ENCODE measurements around the gene PLCB1. TPM values are rescaled to one million over a fixed set of nuclear protein-coding genes. Genes with fewer than 3 reads are reported as not detected.

The PLCB1 gene
- total RNA-seq, 2 donors from 2014 or later: 16.9 to 20.8 TPM

DNA sequence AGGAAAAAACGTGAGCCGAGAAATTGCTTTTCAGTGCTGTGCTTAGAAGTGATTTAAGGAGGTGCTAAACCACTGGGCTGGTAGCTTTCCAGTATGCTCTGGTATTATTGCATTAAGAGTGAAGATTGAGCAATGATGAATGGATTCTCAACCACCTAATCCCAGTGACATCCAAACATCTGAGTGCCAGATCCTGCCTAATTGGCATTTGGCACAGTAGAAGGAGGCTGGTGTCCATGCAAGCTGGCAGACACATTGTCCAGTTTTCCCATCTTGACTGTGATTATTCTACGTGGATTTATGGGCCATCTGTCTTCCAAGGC, 538.8 kb downstream of the PLCB1 start:
- DNase-seq (ENCODE audit: low spot score): no peak
- intact Hi-C loops (cut with DNase I): no loop called here

DNA sequence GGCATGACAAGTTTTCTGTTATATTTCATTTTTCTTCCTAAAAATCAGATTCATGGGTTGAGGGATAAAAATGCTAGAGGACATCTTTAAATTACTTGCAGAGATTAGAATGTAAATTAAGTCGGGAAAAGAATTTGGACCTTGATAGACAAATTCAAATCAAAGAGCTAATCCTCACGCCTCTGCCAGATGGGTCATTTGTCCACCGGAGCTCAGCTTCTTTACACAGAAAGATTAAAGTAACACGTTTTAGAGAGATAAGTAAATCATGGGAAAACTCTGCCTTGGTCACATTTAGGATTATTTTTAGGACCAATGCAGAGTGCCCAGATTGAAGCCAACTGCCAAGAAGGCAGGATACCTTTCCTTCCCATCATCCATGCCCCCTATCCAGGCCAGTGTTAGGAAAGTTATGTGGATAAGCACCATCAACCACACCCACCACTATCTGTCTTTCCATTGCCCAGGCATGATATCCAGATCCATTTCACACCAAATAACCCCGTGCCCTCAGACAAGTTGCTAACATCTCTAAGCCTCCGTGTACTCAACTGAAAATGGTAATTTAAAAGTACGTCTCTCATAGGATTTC, 539.4 kb downstream of the PLCB1 start:
- DNase-seq (ENCODE audit: low spot score): no peak
- intact Hi-C loops (cut with DNase I): no loop called here

GRCh38 chr20:8673116-8673515, 541.0 kb downstream of the PLCB1 start:
- DNase-seq (ENCODE audit: low spot score): no peak
- intact Hi-C loops (cut with DNase I): no loop called here

DNA sequence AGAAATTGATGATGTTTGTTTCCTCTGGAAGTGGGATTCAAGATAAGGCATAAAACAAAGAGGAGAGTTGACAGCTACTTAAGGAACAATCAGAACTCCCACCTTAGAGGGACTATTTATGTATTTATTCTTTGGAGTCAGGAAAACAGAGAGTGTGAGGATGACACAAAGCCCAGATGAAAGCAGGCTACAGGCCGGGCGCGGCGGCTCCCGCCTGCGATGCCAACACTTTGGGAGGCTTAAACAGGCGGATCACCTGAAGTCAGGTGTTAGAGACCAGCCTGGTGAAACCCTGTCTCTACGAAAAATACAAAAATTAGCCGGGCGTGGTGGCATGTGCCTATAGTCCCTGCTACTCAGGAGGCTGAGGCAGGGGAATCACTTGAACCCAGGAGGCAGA, 543.8 kb downstream of the PLCB1 start:
- intact Hi-C loops (cut with DNase I): no loop called here
- no peak for DNase-seq (ENCODE audit: low spot score)

- intact Hi-C loops (cut with DNase I): no loop called here
- no peak for DNase-seq (ENCODE audit: low spot score)
Observed at GRCh38 chr20:8678098-8678776, 546.2 kb downstream of the PLCB1 start.

DNA sequence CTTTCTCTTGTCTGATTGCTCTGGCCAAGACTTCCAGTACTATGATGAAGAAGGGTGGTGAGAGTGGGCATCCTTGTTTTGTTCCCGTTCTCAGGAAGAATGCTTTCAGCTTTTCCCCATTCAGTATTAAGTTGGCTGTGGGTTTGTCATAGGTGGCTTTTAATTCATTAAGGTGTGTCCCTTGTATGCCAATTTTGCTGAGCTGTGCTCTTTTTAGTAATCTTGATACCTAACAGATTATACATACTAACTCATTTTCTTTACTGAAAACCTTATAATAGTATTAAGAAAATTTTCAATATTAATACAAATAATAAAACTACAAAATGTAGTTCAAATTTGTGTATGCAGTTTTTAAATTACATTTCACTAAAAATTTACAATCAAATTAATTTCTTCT, 557.3 kb downstream of the PLCB1 start:
- intact Hi-C loops (cut with DNase I): no loop called here
- DNase-seq (ENCODE audit: low spot score): no peak

DNA sequence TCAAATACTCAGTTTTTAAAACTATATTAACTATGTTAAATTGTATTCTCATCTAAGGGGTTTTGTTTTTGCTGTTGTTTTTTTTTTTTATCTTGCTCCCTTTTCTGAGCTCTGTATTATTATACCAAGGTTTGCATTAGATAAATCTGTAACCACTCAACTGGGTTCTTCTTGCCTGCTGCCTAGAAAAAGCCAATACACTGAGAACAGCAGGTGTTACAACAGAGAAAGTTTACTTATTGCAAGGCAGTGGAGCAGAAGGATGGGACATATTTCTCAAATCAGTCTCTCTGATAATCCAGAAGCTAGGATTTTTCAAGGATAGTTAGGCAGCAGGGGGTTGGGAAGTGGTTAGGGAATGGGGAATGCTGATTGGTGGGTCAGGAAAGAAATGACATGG, 558.0 kb downstream of the PLCB1 start:
- intact Hi-C loops (cut with DNase I): no loop called here
- no peak for DNase-seq (ENCODE audit: low spot score)

DNA sequence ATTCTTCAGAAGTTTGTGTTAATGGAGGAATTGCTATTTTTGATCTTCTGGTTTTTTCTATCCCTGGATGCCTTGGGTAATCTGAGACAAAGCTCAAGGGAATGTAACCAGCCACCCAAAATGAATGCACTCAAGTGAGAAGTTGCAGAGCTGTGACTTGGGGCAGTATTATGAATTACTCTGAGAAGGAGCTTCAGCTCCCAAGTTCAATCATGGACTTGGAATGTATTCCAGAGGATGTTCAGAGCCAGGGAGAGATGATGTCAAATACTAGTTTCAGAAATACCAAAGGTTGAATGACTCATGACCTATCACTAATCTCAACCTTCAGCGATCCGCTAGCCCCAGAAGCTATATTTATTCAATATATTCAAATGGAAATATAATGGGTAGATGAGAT, 561.6 kb downstream of the PLCB1 start:
- no peak for DNase-seq (ENCODE audit: low spot score)
- intact Hi-C loops (cut with DNase I): no loop called here

GRCh38 chr20:8700756-8701155, 568.7 kb downstream of the PLCB1 start:
- intact Hi-C loops (cut with DNase I): no loop called here
- DNase-seq (ENCODE audit: low spot score): no peak

DNA sequence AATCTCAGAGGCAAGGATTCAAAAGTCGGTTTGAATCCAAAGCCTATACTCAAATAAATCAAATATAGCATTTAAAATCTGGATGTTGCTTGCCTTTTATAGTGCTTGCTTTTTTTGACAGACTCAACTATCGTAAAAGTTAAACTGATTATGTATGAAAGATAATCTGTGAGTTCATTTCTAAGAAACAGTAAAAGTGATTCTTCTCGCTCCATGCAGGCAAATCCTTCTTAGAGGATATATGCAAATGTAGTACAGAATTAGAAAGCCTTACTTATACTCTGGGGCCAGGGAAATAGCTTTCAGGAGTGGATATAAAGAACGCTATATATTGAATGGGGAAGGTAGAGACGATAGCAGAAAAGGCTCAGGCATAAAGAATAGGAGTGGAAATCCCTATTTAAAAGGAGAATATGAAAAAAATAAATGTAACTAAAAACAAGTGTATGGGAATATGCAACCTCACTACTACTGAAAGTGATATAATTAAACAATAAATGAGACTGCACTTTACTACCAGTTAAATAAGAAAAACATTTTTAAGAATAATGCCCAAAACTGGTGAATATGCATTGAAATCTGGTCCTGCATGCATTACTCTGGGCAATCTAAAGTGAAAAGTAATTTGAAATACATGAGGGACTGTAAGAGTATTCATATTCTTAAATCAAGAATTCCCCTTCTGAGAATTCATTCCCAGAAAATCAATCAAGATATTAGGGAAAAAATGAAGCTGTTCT, 575.1 kb downstream of the PLCB1 start:
- intact Hi-C loops (cut with DNase I): no loop called here
- DNase-seq (ENCODE audit: low spot score): no peak

DNA sequence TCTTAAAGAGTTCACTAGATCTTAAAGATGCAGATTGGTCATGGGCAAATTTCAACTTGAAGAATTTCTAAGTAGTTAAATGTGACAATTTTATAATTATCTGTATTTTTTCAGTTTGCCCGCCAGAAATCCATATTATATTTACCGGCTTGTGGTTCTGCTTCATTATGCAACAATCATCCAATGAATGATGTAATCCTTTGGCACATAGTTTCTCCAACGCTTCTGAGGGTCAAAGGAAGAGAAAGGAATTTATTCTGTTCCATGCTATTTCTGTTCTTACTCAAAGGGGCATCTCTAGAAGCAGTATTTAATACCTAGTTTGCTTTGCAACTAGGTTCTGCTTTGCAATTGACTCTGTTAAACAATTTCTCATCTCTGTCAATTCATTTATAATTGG, 577.6 kb downstream of the PLCB1 start:
- no peak for DNase-seq (ENCODE audit: low spot score)
- intact Hi-C loops (cut with DNase I): no loop called here

DNA sequence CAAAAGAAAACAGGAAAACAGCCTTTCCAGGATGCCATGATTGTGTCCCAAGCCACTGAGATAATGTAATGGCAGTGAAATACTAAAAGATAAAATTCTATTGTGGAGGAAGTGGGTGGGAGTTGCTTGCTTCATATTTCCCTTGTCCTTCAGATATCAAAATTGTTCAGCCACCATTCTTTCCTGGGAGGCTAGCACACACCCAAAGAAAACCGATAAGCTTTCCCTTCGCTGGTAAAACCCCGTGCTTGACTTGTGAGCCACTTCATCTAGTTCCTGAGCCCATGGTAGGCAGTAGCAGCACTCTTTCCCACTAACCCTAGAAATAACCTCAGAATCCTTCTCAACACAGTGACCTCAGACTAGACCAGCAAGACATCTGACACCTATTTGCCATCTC, 579.4 kb downstream of the PLCB1 start:
- DNase-seq (ENCODE audit: low spot score): no peak
- intact Hi-C loops (cut with DNase I): no loop called here

GRCh38 chr20:8714206-8714605, 582.1 kb downstream of the PLCB1 start:
- intact Hi-C loops (cut with DNase I): no loop called here

DNA sequence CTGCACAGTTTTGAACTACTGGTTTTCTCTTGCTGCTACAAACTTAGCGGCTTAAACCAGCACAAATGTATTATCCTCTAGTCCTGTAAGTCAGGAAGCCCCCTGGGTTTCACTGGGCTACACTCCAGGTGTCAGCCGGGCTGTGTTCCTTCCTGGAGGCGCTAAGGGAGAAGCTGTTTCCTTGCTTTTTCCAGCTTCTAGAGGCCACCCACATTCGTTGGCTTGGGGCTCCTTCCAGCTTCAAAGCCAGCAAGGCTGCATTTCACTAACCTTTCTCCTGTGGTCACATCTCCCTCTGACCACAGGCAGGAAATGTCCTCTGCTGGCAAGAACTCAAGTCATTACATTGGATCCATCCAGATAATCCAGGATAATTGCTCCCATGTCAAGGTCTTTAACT, 586.2 kb downstream of the PLCB1 start:
- no peak for DNase-seq (ENCODE audit: low spot score)
- intact Hi-C loops (cut with DNase I): no loop called here

More at GRCh38 chr20:8714206-8714605, 582.1 kb downstream of the PLCB1 start:
- DNase-seq (ENCODE audit: low spot score): no peak

DNA sequence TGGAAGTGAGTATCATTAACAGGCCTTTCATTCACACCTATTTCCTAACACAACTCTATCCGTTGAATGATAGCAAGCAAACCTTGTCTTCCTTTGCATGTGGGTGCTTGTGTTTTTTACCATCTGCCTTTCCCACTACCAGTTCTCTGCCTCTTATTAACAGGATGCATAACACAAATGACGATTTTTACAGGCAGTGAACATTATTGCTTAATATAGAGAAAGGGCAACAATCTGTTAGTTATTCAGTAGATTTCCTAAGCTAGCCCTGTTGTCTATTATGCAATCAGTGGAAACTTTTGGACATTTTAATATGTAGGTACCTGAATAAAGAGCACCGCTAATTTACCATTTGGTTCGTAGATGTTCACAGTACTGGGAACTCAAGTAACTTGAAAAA, 588.0 kb downstream of the PLCB1 start:
- intact Hi-C loops (cut with DNase I): loop anchor here in 1 of 2 donors (5.0 to 10.0 kb wide), 2 partner anchors 588 to 675 kb away; partner anchors contain the start of gene PLCB1

DNA sequence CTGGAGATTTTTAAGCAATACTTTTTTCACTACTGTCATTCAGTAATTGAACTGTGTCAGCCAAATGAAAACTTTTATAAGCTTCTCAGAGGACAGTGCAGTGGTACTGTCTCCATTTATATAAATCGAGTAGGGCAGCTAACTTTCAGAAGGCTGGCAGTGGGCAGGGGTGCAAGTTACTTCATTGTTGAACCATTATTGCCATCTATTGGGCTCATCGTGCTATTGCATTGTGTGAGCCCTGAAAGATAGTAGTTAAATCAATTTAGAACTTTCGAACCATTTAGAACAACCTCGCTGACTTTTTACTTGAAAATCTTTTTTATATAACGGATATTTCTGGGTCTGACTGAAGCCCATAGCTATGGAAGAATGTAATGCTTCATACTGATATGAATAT, 589.0 kb downstream of the PLCB1 start:
- DNase-seq (ENCODE audit: low spot score): no peak

More for the DNA sequence above, 588.0 kb downstream of the PLCB1 start:
- DNase-seq (ENCODE audit: low spot score): no peak

GRCh38 chr20:8722277-8722928, 590.3 kb downstream of the PLCB1 start:
- no peak for DNase-seq (ENCODE audit: low spot score)
- intact Hi-C loops (cut with DNase I): loop anchor here in 1 of 2 donors (5.0 to 10.0 kb wide), 2 partner anchors 590 to 678 kb away; partner anchors contain the start of gene PLCB1

More for the DNA sequence above, 589.0 kb downstream of the PLCB1 start:
- intact Hi-C loops (cut with DNase I): loop anchor here in 1 of 2 donors (5.0 to 10.0 kb wide), 2 partner anchors 589 to 676 kb away; partner anchors contain the start of gene PLCB1

DNA sequence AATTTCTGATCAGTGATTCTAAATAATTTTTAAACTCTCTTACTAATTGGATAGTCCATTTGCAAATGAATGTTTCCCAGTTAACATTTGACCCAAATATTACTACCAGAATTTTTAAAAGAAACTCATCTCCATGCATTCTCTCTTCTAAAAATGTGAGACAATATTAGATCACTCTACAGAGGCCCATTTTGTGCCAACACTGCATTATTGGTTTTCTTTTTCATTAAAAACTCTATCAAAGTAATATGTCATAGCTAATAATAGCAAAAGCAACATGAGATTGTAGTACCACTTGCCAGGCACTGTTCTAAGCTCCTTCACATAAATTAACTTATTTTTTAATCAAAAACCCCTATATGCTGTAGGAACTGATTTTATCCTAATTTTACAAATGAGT, 591.2 kb downstream of the PLCB1 start:
- intact Hi-C loops (cut with DNase I): loop anchor here in 1 of 2 donors (5.0 to 10.0 kb wide), 2 partner anchors 591 to 678 kb away; partner anchors contain the start of gene PLCB1

GRCh38 chr20:8724884-8725283, 592.8 kb downstream of the PLCB1 start:
- DNase-seq (ENCODE audit: low spot score): no peak
- intact Hi-C loops (cut with DNase I): loop anchor here (5.0 to 10.0 kb wide), 3 partner anchors 593 to 680 kb away; partner anchors contain the start of gene PLCB1 (in 1 of the 2)

More for the DNA sequence above, 591.2 kb downstream of the PLCB1 start:
- no peak for DNase-seq (ENCODE audit: low spot score)

DNA sequence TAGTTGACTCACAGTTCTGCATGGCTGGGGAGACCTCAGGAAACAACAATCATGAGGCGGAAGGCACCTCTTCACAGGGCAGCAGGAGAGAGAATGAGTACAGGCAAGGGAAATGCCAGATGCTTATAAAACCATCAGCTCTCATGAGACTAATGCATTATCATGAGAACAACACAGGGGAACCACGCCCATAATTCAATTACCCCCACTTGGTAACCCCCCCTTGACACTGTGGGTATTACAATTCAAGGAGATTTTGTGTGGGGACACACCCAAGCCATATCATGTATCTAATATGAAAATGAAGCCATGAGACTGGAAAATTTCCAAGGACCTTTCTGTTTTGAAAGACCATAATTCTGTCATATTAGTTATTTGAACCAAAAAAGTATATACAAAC, 594.4 kb downstream of the PLCB1 start:
- intact Hi-C loops (cut with DNase I): loop anchor here (5.0 to 10.0 kb wide), 2 partner anchors 674 to 682 kb away; no protein-coding TSS in a partner anchor
- DNase-seq (ENCODE audit: low spot score): no peak
